ENCODE data around the gene RFX7.

The RFX7 gene

DNA sequence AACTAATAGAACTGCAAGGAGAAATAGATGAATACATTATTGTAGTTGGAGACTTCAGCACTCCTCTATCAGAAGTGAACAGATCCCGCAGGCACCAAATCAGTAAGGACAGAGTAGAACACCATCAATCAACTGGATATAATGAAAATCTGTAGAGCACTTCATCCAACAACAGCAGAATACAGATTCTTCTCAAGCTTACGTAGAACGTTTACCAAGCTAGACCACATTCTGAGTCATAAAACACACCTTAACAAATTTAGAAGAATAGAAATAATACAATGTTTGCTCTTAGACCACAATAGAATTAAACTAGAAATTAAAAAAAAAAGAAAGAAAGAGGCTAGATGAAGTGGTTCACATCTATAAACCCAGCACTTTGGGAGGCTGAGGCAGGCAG is 179.5 kb downstream of the RFX7 start:
- H3K27ac ChIP-seq (ENCODE audit: low read depth, low read length): no peak overlapping the region
- no peaks in the 10 kb centered on the region for H3K27me3 ChIP-seq (ENCODE audit: control insufficient read depth in 5 of 5, insufficient read depth in 4 of 5, low read length in 5 of 5)
- no peaks in the 10 kb centered on the region for H3K9me3 ChIP-seq (ENCODE audit: control insufficient read depth in 5 of 5, low read length in 5 of 5)
- H3K36me3 ChIP-seq (ENCODE audit: control insufficient read depth in 5 of 5, insufficient read depth in 5 of 5, low read length in 5 of 5): no peaks in the 10 kb centered on the region
- no peak overlapping the region for H3K9ac ChIP-seq (ENCODE audit: low read length in 5 of 5)
- H3K4me3 ChIP-seq (ENCODE audit: low read depth in 1 of 5, low read length in 5 of 5): no peak overlapping the region
- no peaks in the 10 kb centered on the region for H3K4me1 ChIP-seq (ENCODE audit: control insufficient read depth in 5 of 5, insufficient read depth in 5 of 5, low read length in 5 of 5)

DNA sequence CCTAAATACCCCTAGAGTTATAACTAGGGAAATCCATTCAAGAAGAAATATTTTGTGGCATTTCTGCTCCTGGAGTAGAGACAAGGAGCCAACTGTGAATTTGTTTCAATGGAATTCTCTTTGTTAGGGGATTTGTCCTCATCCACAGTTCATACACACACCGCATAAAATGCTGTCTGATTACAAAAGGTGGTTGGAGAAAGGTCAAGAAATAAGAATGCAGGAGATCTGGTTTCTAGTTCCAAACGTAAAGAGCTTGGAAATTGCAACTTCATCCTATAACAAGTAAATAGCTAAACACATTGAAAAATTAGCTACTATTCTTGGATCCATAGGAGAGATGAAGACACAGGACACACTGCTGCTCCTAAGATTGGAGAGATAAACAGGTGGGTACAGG is 184.0 kb downstream of the RFX7 start:
- H3K4me1 ChIP-seq (ENCODE audit: control insufficient read depth in 5 of 5, insufficient read depth in 5 of 5, low read length in 5 of 5): no peaks in the 10 kb centered on the region
- H3K27me3 ChIP-seq (ENCODE audit: control insufficient read depth in 5 of 5, insufficient read depth in 4 of 5, low read length in 5 of 5): no peaks in the 10 kb centered on the region
- H3K9me3 ChIP-seq (ENCODE audit: control insufficient read depth in 5 of 5, low read length in 5 of 5): no peaks in the 10 kb centered on the region
- H3K9ac ChIP-seq (ENCODE audit: low read length in 5 of 5): no peak overlapping the region
- H3K4me3 ChIP-seq (ENCODE audit: low read depth in 1 of 5, low read length in 5 of 5): no peak overlapping the region
- no peak overlapping the region for H3K27ac ChIP-seq (ENCODE audit: low read depth, low read length)
- no peaks in the 10 kb centered on the region for H3K36me3 ChIP-seq (ENCODE audit: control insufficient read depth in 5 of 5, insufficient read depth in 5 of 5, low read length in 5 of 5)

DNA sequence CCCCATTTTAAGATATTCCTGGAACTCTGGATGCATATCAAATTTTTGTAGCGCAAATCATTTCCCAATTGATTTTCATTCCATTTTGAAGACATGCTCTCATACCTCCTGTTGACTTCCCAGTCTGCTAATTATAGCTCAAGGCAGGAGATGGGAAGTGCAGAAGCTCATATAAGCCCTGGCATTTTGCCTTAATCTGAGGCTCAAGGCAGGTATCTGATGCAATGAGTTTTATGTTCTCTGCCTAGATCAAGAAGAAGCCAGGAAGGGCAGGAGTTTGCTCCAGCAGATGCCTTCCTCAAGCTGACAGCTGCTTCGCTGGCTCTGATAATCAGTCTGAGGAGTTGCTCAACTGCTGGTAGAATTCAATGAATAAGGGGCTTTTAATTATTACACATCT is 184.7 kb downstream of the RFX7 start:
- Histone ChIP-seq H3K27ac (ENCODE audit: low read depth, low read length) (no peak overlapping the region), H3K4me1 (ENCODE audit: control insufficient read depth in 5 of 5, insufficient read depth in 5 of 5, low read length in 5 of 5) (no peaks in the 10 kb centered on the region), H3K9ac (ENCODE audit: low read length in 5 of 5) (no peak overlapping the region), H3K4me3 (ENCODE audit: low read depth in 1 of 5, low read length in 5 of 5) (no peak overlapping the region), H3K36me3 (ENCODE audit: control insufficient read depth in 5 of 5, insufficient read depth in 5 of 5, low read length in 5 of 5) (no peaks in the 10 kb centered on the region), H3K27me3 (ENCODE audit: control insufficient read depth in 5 of 5, insufficient read depth in 4 of 5, low read length in 5 of 5) (no peaks in the 10 kb centered on the region), H3K9me3 (ENCODE audit: control insufficient read depth in 5 of 5, low read length in 5 of 5) (no peaks in the 10 kb centered on the region)

DNA sequence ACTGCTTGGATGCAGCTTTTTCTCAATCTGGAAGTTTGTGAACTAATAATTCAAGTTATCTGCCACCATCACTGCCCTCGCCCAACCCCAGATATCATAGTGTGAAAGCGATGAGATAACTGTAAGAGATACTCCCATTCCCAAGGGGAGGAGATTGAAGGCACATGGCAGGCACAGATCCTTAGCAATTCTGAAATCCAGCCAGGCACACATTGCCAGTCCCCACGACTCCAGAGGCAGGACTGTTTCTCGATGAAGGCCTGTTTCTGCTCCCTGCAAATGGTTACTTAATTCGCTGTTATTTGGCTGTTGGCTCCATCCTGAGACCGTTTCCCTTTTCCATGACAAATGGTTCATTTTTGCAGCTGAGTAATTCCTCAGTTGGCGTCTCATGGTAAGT is 187.1 kb downstream of the RFX7 start:
- no peak overlapping the region for H3K27ac ChIP-seq (ENCODE audit: low read depth, low read length)
- H3K4me1 ChIP-seq (ENCODE audit: control insufficient read depth in 5 of 5, insufficient read depth in 5 of 5, low read length in 5 of 5): no peaks in the 10 kb centered on the region
- H3K4me3 ChIP-seq (ENCODE audit: low read depth in 1 of 5, low read length in 5 of 5): no peak overlapping the region
- H3K9me3 ChIP-seq (ENCODE audit: control insufficient read depth in 5 of 5, low read length in 5 of 5): no peaks in the 10 kb centered on the region
- H3K36me3 ChIP-seq (ENCODE audit: control insufficient read depth in 5 of 5, insufficient read depth in 5 of 5, low read length in 5 of 5): no peaks in the 10 kb centered on the region
- no peaks in the 10 kb centered on the region for H3K27me3 ChIP-seq (ENCODE audit: control insufficient read depth in 5 of 5, insufficient read depth in 4 of 5, low read length in 5 of 5)
- no peak overlapping the region for H3K9ac ChIP-seq (ENCODE audit: low read length in 5 of 5)

DNA sequence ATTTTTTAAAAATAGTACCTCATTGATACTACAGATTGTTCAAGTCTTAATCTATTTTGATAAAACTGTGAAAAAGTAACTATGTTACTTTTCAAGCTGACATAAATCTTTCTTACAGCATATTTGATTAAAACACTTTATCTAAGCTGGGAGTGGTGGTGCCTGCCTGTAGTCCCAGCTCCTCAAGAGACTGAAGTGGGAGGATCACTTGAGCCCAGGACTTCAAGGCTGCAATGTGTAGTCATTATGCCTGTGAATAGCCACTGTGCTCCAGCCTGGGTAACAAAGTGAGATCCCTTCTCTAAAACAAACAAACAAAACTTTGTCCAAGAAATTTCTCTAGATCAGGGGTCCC is 190.7 kb downstream of the RFX7 start:
- Histone ChIP-seq H3K4me1 (ENCODE audit: control insufficient read depth in 5 of 5, insufficient read depth in 5 of 5, low read length in 5 of 5) (no peaks in the 10 kb centered on the region), H3K4me3 (ENCODE audit: low read depth in 1 of 5, low read length in 5 of 5) (no peak overlapping the region), H3K36me3 (ENCODE audit: control insufficient read depth in 5 of 5, insufficient read depth in 5 of 5, low read length in 5 of 5) (no peaks in the 10 kb centered on the region), H3K9me3 (ENCODE audit: control insufficient read depth in 5 of 5, low read length in 5 of 5) (no peaks in the 10 kb centered on the region), H3K27me3 (ENCODE audit: control insufficient read depth in 5 of 5, insufficient read depth in 4 of 5, low read length in 5 of 5) (no peaks in the 10 kb centered on the region), H3K9ac (ENCODE audit: low read length in 5 of 5) (no peak overlapping the region), H3K27ac (ENCODE audit: low read depth, low read length) (no peak overlapping the region)

DNA sequence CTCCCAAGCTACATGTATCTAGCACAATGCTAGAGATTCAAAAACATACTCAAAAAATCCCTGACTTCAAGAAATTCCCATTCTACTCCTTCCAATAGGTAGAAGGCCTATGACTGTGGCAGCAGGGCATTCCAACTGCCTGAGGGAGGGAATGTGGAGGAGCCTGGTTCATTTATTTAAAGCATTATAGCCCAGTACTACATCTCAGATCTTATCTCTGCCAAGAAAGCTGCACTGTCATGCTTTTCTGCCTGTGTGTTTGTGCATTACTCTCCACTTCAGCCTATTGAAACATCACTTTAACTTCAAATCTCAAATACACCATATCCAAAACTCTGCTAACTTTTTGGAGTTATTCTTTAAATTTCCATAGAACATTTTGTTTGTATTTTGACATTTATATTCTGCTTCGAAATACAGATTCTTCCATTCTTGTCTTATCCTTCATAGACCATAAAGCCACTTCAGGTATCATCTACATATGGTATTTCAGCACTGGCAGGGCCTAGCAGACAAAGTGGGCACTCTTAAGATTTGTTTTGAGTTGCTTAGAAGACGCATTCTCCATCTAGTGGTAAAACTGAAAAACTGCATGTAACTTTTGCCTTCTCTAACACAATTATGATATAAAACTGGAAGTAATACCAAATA is 191.2 kb downstream of the RFX7 start:
- Histone ChIP-seq H3K27ac (ENCODE audit: low read depth, low read length) (no peak overlapping the region), H3K36me3 (ENCODE audit: control insufficient read depth in 5 of 5, insufficient read depth in 5 of 5, low read length in 5 of 5) (no peaks in the 10 kb centered on the region)

DNA sequence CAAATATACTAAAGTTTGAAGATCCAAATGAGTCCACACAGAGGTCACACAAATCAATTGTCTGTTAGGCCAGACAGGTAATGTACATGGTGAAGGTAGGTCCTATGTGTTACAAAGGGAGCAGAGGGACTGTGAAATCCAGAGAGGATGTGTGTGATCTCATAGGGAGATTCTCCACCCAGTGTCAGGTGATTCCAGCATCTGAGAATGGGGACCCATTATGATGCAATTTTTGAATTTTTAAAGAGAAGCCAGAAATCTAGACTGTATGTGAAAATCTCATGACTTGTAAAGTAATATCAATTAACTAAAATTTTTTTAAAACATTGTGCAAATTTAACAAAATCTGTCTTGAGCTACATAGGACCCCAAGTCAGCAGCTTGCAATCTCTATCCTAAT is 192.0 kb downstream of the RFX7 start:
- H3K36me3 ChIP-seq (ENCODE audit: control insufficient read depth in 5 of 5, insufficient read depth in 5 of 5, low read length in 5 of 5): no peaks in the 10 kb centered on the region
- no peak overlapping the region for H3K4me3 ChIP-seq (ENCODE audit: low read depth in 1 of 5, low read length in 5 of 5)
- no peak overlapping the region for H3K27ac ChIP-seq (ENCODE audit: low read depth, low read length)
- H3K9ac ChIP-seq (ENCODE audit: low read length in 5 of 5): no peak overlapping the region
- no peaks in the 10 kb centered on the region for H3K27me3 ChIP-seq (ENCODE audit: control insufficient read depth in 5 of 5, insufficient read depth in 4 of 5, low read length in 5 of 5)
- no peaks in the 10 kb centered on the region for H3K9me3 ChIP-seq (ENCODE audit: control insufficient read depth in 5 of 5, low read length in 5 of 5)
- no peaks in the 10 kb centered on the region for H3K4me1 ChIP-seq (ENCODE audit: control insufficient read depth in 5 of 5, insufficient read depth in 5 of 5, low read length in 5 of 5)

More for the DNA sequence above, 191.2 kb downstream of the RFX7 start:
- Histone ChIP-seq H3K9me3 (ENCODE audit: control insufficient read depth in 5 of 5, low read length in 5 of 5) (no peaks in the 10 kb centered on the region), H3K4me1 (ENCODE audit: control insufficient read depth in 5 of 5, insufficient read depth in 5 of 5, low read length in 5 of 5) (no peaks in the 10 kb centered on the region), H3K9ac (ENCODE audit: low read length in 5 of 5) (no peak overlapping the region), H3K27me3 (ENCODE audit: control insufficient read depth in 5 of 5, insufficient read depth in 4 of 5, low read length in 5 of 5) (no peaks in the 10 kb centered on the region), H3K4me3 (ENCODE audit: low read depth in 1 of 5, low read length in 5 of 5) (no peak overlapping the region)

DNA sequence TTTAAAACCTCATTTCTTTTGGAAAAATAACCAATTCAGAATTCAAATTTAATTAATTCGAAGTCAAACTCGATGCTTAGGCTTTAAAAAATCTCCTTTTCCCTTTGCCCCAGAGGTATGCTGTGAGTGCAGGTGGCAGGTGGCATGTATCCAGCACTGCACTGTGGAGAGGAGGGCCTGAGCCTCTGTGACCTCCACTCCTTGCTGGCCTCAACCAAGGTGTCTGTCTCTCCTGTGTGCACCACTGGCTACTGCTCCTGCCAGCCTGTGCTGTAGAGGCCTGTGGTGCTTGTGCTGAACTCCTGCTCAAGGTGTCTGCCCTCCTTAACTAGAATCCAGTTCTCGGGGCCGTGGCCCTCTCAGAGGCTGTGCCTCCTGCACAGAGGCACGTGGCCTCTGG is 194.1 kb downstream of the RFX7 start:
- no peaks in the 10 kb centered on the region for H3K4me1 ChIP-seq (ENCODE audit: control insufficient read depth in 5 of 5, insufficient read depth in 5 of 5, low read length in 5 of 5)

DNA sequence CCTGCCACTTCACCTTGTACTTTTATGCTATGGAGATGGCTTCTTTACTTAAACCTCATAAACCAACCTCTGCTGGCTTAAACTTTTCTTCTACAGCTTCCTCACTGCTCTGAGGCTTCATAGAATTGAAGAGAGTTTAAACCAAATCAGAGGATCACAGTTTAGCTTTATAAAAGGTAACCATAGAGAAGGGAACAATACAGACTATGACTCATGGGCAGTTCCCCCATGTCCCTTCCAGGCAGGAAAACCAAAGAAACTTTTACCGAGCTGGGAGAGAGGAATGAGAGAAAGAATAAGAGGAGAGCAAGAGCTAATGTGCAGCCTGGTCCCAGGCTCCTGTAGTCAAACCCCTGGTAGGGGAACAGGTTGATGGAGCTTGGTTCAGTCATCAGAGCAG is 196.3 kb downstream of the RFX7 start:
- Histone ChIP-seq H3K4me1 (ENCODE audit: control insufficient read depth in 5 of 5, insufficient read depth in 5 of 5, low read length in 5 of 5) (no peaks in the 10 kb centered on the region), H3K36me3 (ENCODE audit: control insufficient read depth in 5 of 5, insufficient read depth in 5 of 5, low read length in 5 of 5) (no peaks in the 10 kb centered on the region), H3K9ac (ENCODE audit: low read length in 5 of 5) (no peak overlapping the region), H3K9me3 (ENCODE audit: control insufficient read depth in 5 of 5, low read length in 5 of 5) (no peaks in the 10 kb centered on the region), H3K27me3 (ENCODE audit: control insufficient read depth in 5 of 5, insufficient read depth in 4 of 5, low read length in 5 of 5) (no peaks in the 10 kb centered on the region), H3K27ac (ENCODE audit: low read depth, low read length) (no peak overlapping the region), H3K4me3 (ENCODE audit: low read depth in 1 of 5, low read length in 5 of 5) (no peak overlapping the region)

More for the DNA sequence above, 194.1 kb downstream of the RFX7 start:
- no peaks in the 10 kb centered on the region for H3K9me3 ChIP-seq (ENCODE audit: control insufficient read depth in 5 of 5, low read length in 5 of 5)
- H3K27ac ChIP-seq (ENCODE audit: low read depth, low read length): no peak overlapping the region
- no peaks in the 10 kb centered on the region for H3K36me3 ChIP-seq (ENCODE audit: control insufficient read depth in 5 of 5, insufficient read depth in 5 of 5, low read length in 5 of 5)
- no peak overlapping the region for H3K9ac ChIP-seq (ENCODE audit: low read length in 5 of 5)
- no peak overlapping the region for H3K4me3 ChIP-seq (ENCODE audit: low read depth in 1 of 5, low read length in 5 of 5)
- H3K27me3 ChIP-seq (ENCODE audit: control insufficient read depth in 5 of 5, insufficient read depth in 4 of 5, low read length in 5 of 5): no peaks in the 10 kb centered on the region

DNA sequence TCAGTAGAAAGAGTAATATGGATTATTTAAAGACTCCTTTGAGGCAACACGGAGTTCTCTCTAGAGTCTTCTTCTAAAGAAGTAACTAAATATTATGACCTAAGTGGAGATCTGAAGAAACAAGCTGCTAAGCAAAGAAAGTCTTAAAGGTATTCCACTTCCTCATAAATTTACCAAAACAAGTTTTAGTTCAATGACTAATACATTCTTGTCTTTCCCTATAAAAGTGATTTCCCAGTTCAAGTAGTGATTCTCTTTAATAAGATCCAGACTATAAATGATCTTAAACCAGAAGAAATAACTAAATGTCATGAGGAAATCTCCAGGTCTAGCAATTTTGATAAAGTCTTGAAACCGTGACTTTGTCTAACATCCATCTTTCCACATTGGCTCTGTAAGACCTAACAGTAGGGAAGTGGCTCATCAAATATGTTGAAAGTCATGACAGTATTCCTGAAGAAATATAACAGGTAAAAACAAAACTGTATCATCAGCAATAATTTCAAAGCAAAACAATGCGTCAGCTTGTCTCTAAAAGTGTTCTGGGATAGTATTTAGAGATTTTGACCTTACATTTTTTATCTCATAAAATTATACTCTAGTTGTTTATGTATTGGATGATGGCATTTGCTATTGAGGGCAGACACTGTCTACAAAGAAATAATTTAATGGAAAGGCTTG is 198.5 kb downstream of the RFX7 start:
- no peaks in the 10 kb centered on the region for H3K36me3 ChIP-seq (ENCODE audit: control insufficient read depth in 5 of 5, insufficient read depth in 5 of 5, low read length in 5 of 5)
- no peaks in the 10 kb centered on the region for H3K9me3 ChIP-seq (ENCODE audit: control insufficient read depth in 5 of 5, low read length in 5 of 5)
- no peak overlapping the region for H3K9ac ChIP-seq (ENCODE audit: low read length in 5 of 5)
- H3K4me3 ChIP-seq (ENCODE audit: low read depth in 1 of 5, low read length in 5 of 5): no peak overlapping the region
- no peaks in the 10 kb centered on the region for H3K27me3 ChIP-seq (ENCODE audit: control insufficient read depth in 5 of 5, insufficient read depth in 4 of 5, low read length in 5 of 5)
- no peak overlapping the region for H3K27ac ChIP-seq (ENCODE audit: low read depth, low read length)
- H3K4me1 ChIP-seq (ENCODE audit: control insufficient read depth in 5 of 5, insufficient read depth in 5 of 5, low read length in 5 of 5): peaks cover 0 to 6% (median 4%) of the 10 kb centered on the region in 5 donors
